Measurements from ENCODE around the gene BNIP5.
"Not testable (repeated sequence)": the region's sequence is repeated elsewhere in the genome, so short reads cannot be mapped to it uniquely, and the experiment has no call there.

Gene BNIP5

GRCh38 chr6:36364669-36365479, 28.2 kb upstream of the BNIP5 start:
- DNase-seq: no peak

GRCh38 chr6:36364061-36364635, 27.5 kb upstream of the BNIP5 start:
- DNase-seq: not testable (repeated sequence)

GRCh38 chr6:36363371-36363752, 26.7 kb upstream of the BNIP5 start:
- not testable (repeated sequence) for DNase-seq

GRCh38 chr6:36362551-36363370, 26.1 kb upstream of the BNIP5 start:
- DNase-seq: no peak

GRCh38 chr6:36361071-36361470, 24.4 kb upstream of the BNIP5 start:
- DNase-seq: no peak

- peak; percentile 56 for DNase-seq
Observed at GRCh38 chr6:36360241-36361054, 23.8 kb upstream of the BNIP5 start.

- DNase-seq: no peak
Observed at GRCh38 chr6:36358226-36358915, 21.7 kb upstream of the BNIP5 start.

- no peak for DNase-seq
Observed at GRCh38 chr6:36357872-36358225, 21.2 kb upstream of the BNIP5 start.

GRCh38 chr6:36355819-36356218, 19.1 kb upstream of the BNIP5 start:
- no peak for DNase-seq

- DNase-seq: no peak
Observed at GRCh38 chr6:36353411-36353915, 16.8 kb upstream of the BNIP5 start.

- no peak for DNase-seq
Observed at GRCh38 chr6:36352477-36353157, 15.9 kb upstream of the BNIP5 start.

GRCh38 chr6:36350681-36351571, 14.2 kb upstream of the BNIP5 start:
- DNase-seq: no peak

- no peak for DNase-seq
Observed at GRCh38 chr6:36350082-36350481, 13.4 kb upstream of the BNIP5 start.

GRCh38 chr6:36349240-36349639, 12.6 kb upstream of the BNIP5 start:
- DNase-seq: no peak

GRCh38 chr6:36347621-36348020, 10.9 kb upstream of the BNIP5 start:
- no peak for DNase-seq

GRCh38 chr6:36346486-36347273, 10.0 kb upstream of the BNIP5 start:
- DNase-seq: no peak

GRCh38 chr6:36345681-36346466, 9.2 kb upstream of the BNIP5 start:
- no peak for DNase-seq

- no peak for DNase-seq
Observed at GRCh38 chr6:36343109-36343680, 6.5 kb upstream of the BNIP5 start.

Data from activated T-cell treated with anti-CD3 and anti-CD28 coated beads for 4 hours (primary cell).